ENCODE measurements around the gene MFAP4. TPM values are rescaled to one million over a fixed set of nuclear protein-coding genes. Genes with fewer than 3 reads are reported as not detected.

MFAP4 gene
- total RNA-seq, 5 donors from 2014 or later (not counting 1 experiment from before 2014, with no cell fraction given) = 0.18 to 0.63 (median 0.46) TPM; not detected in 2

GRCh38 chr17:19379361-19380065 lies 7.5 kb downstream of the MFAP4 start:
- H3K4me1 ChIP-seq (ENCODE audit: control insufficient read depth in 1 of 2, extremely low read depth in 1 of 2, insufficient read depth in 2 of 2, low read length in 2 of 2) = peaks cover 8 to 19% of the 10 kb centered on the region in 2 experiments
- H3K27ac Mint-ChIP-seq = peak overlapping the region; percentile 63 to 73
- H3K27me3 Mint-ChIP-seq = no peaks in the 10 kb centered on the region
- H3K27ac ChIP-seq (ENCODE audit: low read length) = no peak overlapping the region
- H3K9me3 Mint-ChIP-seq = no peaks in the 10 kb centered on the region
- CTCF ChIA-PET = interaction anchor here in 1 of 2 donors (1.0 kb wide), 1 partner anchor 14 kb away, joined by 3 read pairs; no protein-coding TSS in a partner anchor
- H3K9me3 ChIP-seq = no peaks in the 10 kb centered on the region
- peaks cover 14 to 26% (median 18%) of the 10 kb centered on the region in 3 donors for H3K4me1 Mint-ChIP-seq
- DNase-seq = peak in 1 of 35 experiments; percentile 17
- no peak overlapping the region for H3K4me3 ChIP-seq (ENCODE audit: control insufficient read depth in 1 of 2, extremely low read depth in 1 of 2, low read length in 1 of 2)
- no peaks in the 10 kb centered on the region for H3K27me3 ChIP-seq (replicated peaks in 1 of 2; ENCODE audit: control insufficient read depth in 2 of 2, extremely low read depth in 1 of 2, insufficient read depth in 2 of 2, low read length in 1 of 2)
- POLR2A ChIA-PET = no interaction called here
- H3K36me3 Mint-ChIP-seq = peaks cover 31% of the 10 kb centered on the region
- H3K36me3 ChIP-seq (ENCODE audit: control insufficient read depth in 2 of 2, extremely low read depth in 1 of 2, insufficient read depth in 1 of 2, low read length in 1 of 2) = peaks cover 0 to 33% of the 10 kb centered on the region in 2 donors
- 93% methylated on average over 8 of the region's 13 CpGs for WGBS (ENCODE audit: insufficient coverage)
- peak overlapping the region; percentile 97 to 100 (median 100) for H3K4me3 Mint-ChIP-seq
- ATAC-seq (replicated peaks in 1 of 4) = no peak

- peaks cover 8 to 19% of the 10 kb centered on the region in 2 experiments for H3K4me1 ChIP-seq (ENCODE audit: control insufficient read depth in 1 of 2, extremely low read depth in 1 of 2, insufficient read depth in 2 of 2, low read length in 2 of 2)
- H3K27ac Mint-ChIP-seq = peak within 1 kb of the TSS; percentile 98 to 99
- DNase-seq (no peak), ATAC-seq (replicated peaks in 1 of 4) (peak; percentile 5 to 13 (median 9))
- H3K27me3 ChIP-seq (replicated peaks in 1 of 2; ENCODE audit: control insufficient read depth in 2 of 2, extremely low read depth in 1 of 2, insufficient read depth in 2 of 2, low read length in 1 of 2) = no peaks in the 10 kb centered on the region
- no peaks in the 10 kb centered on the region for H3K9me3 ChIP-seq
- no peaks in the 10 kb centered on the region for H3K27me3 Mint-ChIP-seq
- peak within 1 kb of the TSS; percentile 77 for H3K27ac ChIP-seq (ENCODE audit: low read length)
- ChIA-PET POLR2A (no interaction called here), CTCF (interaction anchor here (0.6 to 1.9 kb wide), 9 partner anchors 14 to 1736 kb away, joined by 3 to 64 read pairs (median 4); partner anchors contain the start of genes B9D1 (in 2 of the 2) and ALDH3A2 (in 1 of the 2))
- peaks cover 0 to 26% of the 10 kb centered on the region in 2 donors for H3K36me3 ChIP-seq (ENCODE audit: control insufficient read depth in 2 of 2, extremely low read depth in 1 of 2, insufficient read depth in 1 of 2, low read length in 1 of 2)
- peaks cover 9 to 29% (median 13%) of the 10 kb centered on the region in 3 donors for H3K4me1 Mint-ChIP-seq
- H3K4me3 ChIP-seq (ENCODE audit: control insufficient read depth in 1 of 2, extremely low read depth in 1 of 2, low read length in 1 of 2) = peak within 1 kb of the TSS; percentile 86 to 98
- 35% methylated on average over 69 of the region's 69 CpGs for WGBS (ENCODE audit: insufficient coverage)
- H3K4me3 Mint-ChIP-seq = peak within 1 kb of the TSS; percentile 97 to 100 (median 100)
- no peaks in the 10 kb centered on the region for H3K9me3 Mint-ChIP-seq
- peaks cover 23% of the 10 kb centered on the region for H3K36me3 Mint-ChIP-seq
These were observed 8.3 kb downstream of the MFAP4 start, which contains the start of gene MAPK7 for GRCh38 chr17:19378416-19379360. Gene MAPK7 (plus strand): TSS chr17:19378498. CDS start chr17:19378901, 403 bp downstream.

GRCh38 chr17:19377602-19378415 lies 9.2 kb downstream of the MFAP4 start:
- WGBS (ENCODE audit: insufficient coverage) = 0% methylated on average over 67 of the region's 67 CpGs
- no peaks in the 10 kb centered on the region for H3K27me3 ChIP-seq (replicated peaks in 1 of 2; ENCODE audit: control insufficient read depth in 2 of 2, extremely low read depth in 1 of 2, insufficient read depth in 2 of 2, low read length in 1 of 2)
- peak overlapping the region; percentile 77 for H3K27ac ChIP-seq (ENCODE audit: low read length)
- Mint-ChIP-seq H3K4me3 (peak overlapping the region; percentile 97 to 100 (median 100)), H3K36me3 (peaks cover 19% of the 10 kb centered on the region), H3K27ac (peak overlapping the region; percentile 98 to 99), H3K27me3 (no peaks in the 10 kb centered on the region), H3K9me3 (no peaks in the 10 kb centered on the region), H3K4me1 (peaks cover 9 to 29% (median 13%) of the 10 kb centered on the region in 3 donors)
- peak; percentile 84 to 96 (median 90) for DNase-seq
- POLR2A ChIA-PET = interaction anchor here (0.5 to 1.1 kb wide), 5 partner anchors 12 to 1899 kb away, joined by 3 to 6 read pairs (median 3); partner anchors contain the start of genes B9D1 (in 1 of the 2), DRC3 (in 1 of the 2) and TOM1L2 (in 1 of the 2)
- no peaks in the 10 kb centered on the region for H3K9me3 ChIP-seq
- CTCF ChIA-PET = interaction anchor here (0.6 to 1.9 kb wide), 11 partner anchors 11 to 1735 kb away, joined by 3 to 64 read pairs (median 4); partner anchors contain the start of genes B9D1 (in 2 of the 2) and ALDH3A2 (in 1 of the 2)
- peak overlapping the region; percentile 86 to 98 for H3K4me3 ChIP-seq (ENCODE audit: control insufficient read depth in 1 of 2, extremely low read depth in 1 of 2, low read length in 1 of 2)
- H3K4me1 ChIP-seq (ENCODE audit: control insufficient read depth in 1 of 2, extremely low read depth in 1 of 2, insufficient read depth in 2 of 2, low read length in 2 of 2) = peaks cover 8 to 21% of the 10 kb centered on the region in 2 experiments
- peak; percentile 86 to 91 (median 89) for ATAC-seq (replicated peaks in 1 of 4)
- H3K36me3 ChIP-seq (ENCODE audit: control insufficient read depth in 2 of 2, extremely low read depth in 1 of 2, insufficient read depth in 1 of 2, low read length in 1 of 2) = peaks cover 0 to 20% of the 10 kb centered on the region in 2 donors

GRCh38 chr17:19376811-19377210 lies 10.2 kb downstream of the MFAP4 start:
- H3K27me3 ChIP-seq (replicated peaks in 1 of 2; ENCODE audit: control insufficient read depth in 2 of 2, extremely low read depth in 1 of 2, insufficient read depth in 2 of 2, low read length in 1 of 2) = no peaks in the 10 kb centered on the region
- H3K9me3 Mint-ChIP-seq = no peaks in the 10 kb centered on the region
- peak overlapping the region; percentile 97 to 100 (median 100) for H3K4me3 Mint-ChIP-seq
- H3K9me3 ChIP-seq = no peaks in the 10 kb centered on the region
- H3K36me3 ChIP-seq (ENCODE audit: control insufficient read depth in 2 of 2, extremely low read depth in 1 of 2, insufficient read depth in 1 of 2, low read length in 1 of 2) = peaks cover 0 to 16% of the 10 kb centered on the region in 2 donors
- peak overlapping the region in 1 of 2 donors; percentile 15 for H3K4me3 ChIP-seq (ENCODE audit: control insufficient read depth in 1 of 2, extremely low read depth in 1 of 2, low read length in 1 of 2)
- ChIA-PET POLR2A (interaction anchor here in 1 of 2 donors (0.6 to 0.8 kb wide), 2 partner anchors 11 to 1900 kb away, joined by 3 to 6 read pairs; no protein-coding TSS in a partner anchor), CTCF (interaction anchor here (0.6 to 1.9 kb wide), 5 partner anchors 10 to 70 kb away, joined by 3 to 64 read pairs (median 5); partner anchors contain the start of gene B9D1 (in 1 of the 2))
- H3K4me1 Mint-ChIP-seq = peaks cover 15 to 38% (median 21%) of the 10 kb centered on the region in 3 donors
- peak overlapping the region; percentile 77 for H3K27ac ChIP-seq (ENCODE audit: low read length)
- ATAC-seq (replicated peaks in 1 of 4) (no peak), DNase-seq (peak in 1 of 35 experiments; percentile 27)
- H3K36me3 Mint-ChIP-seq = peaks cover 16% of the 10 kb centered on the region
- H3K4me1 ChIP-seq (ENCODE audit: control insufficient read depth in 1 of 2, extremely low read depth in 1 of 2, insufficient read depth in 2 of 2, low read length in 2 of 2) = peaks cover 8 to 31% of the 10 kb centered on the region in 2 experiments
- H3K27me3 Mint-ChIP-seq = no peaks in the 10 kb centered on the region
- H3K27ac Mint-ChIP-seq = peak overlapping the region; percentile 98 to 99
- WGBS (ENCODE audit: insufficient coverage) = no CpG with 5 or more reads among the region's 2 CpGs

GRCh38 chr17:19375732-19376131 lies 11.3 kb downstream of the MFAP4 start:
- ATAC-seq (replicated peaks in 1 of 4) (no peak), DNase-seq (no peak)
- Mint-ChIP-seq H3K4me3 (peak overlapping the region in 2 of 3 donors; percentile 25 to 37), H3K9me3 (no peaks in the 10 kb centered on the region), H3K27ac (no peak overlapping the region), H3K36me3 (peaks cover 8% of the 10 kb centered on the region), H3K4me1 (peaks cover 24 to 49% (median 31%) of the 10 kb centered on the region in 3 donors), H3K27me3 (no peaks in the 10 kb centered on the region)
- Histone ChIP-seq H3K27ac (ENCODE audit: low read length) (no peak overlapping the region), H3K4me3 (ENCODE audit: control insufficient read depth in 1 of 2, extremely low read depth in 1 of 2, low read length in 1 of 2) (no peak overlapping the region), H3K9me3 (no peaks in the 10 kb centered on the region), H3K36me3 (ENCODE audit: control insufficient read depth in 2 of 2, extremely low read depth in 1 of 2, insufficient read depth in 1 of 2, low read length in 1 of 2) (peaks cover 0 to 14% of the 10 kb centered on the region in 2 donors), H3K27me3 (replicated peaks in 1 of 2; ENCODE audit: control insufficient read depth in 2 of 2, extremely low read depth in 1 of 2, insufficient read depth in 2 of 2, low read length in 1 of 2) (no peaks in the 10 kb centered on the region), H3K4me1 (ENCODE audit: control insufficient read depth in 1 of 2, extremely low read depth in 1 of 2, insufficient read depth in 2 of 2, low read length in 2 of 2) (peaks cover 11 to 42% of the 10 kb centered on the region in 2 experiments)
- no CpG with 5 or more reads among the region's 1 CpG for WGBS (ENCODE audit: insufficient coverage)
- CTCF ChIA-PET = interaction anchor here in 1 of 2 donors (1.7 kb wide), 1 partner anchor 11 kb away, joined by 3 read pairs; no protein-coding TSS in a partner anchor
- POLR2A ChIA-PET = no interaction called here
